GM12875 (cell line): ENCODE data around the gene NUP133.
"Not testable (repeated sequence)": the region's sequence is repeated elsewhere in the genome, so short reads cannot be mapped to it uniquely, and the experiment has no call there.

Source experiments
- H3K4me3 ChIP-seq: one replicate; pipeline ENCODE4 v1.5.1; 2011; ENCODE audit warnings: low read depth, low read length, control low read depth
- TF ChIP-seq, protein P1 (sequence below): IDR thresholded peaks from 2 replicates; pipeline ENCODE4 v1.5.1; 2011; ENCODE audit warnings: low read depth, mild to moderate bottlenecking, control low read depth, inconsistent platforms, low read length, moderate library complexity, borderline replicate concordance; ENCODE audit not compliant: insufficient read depth

NUP133 gene

DNA sequence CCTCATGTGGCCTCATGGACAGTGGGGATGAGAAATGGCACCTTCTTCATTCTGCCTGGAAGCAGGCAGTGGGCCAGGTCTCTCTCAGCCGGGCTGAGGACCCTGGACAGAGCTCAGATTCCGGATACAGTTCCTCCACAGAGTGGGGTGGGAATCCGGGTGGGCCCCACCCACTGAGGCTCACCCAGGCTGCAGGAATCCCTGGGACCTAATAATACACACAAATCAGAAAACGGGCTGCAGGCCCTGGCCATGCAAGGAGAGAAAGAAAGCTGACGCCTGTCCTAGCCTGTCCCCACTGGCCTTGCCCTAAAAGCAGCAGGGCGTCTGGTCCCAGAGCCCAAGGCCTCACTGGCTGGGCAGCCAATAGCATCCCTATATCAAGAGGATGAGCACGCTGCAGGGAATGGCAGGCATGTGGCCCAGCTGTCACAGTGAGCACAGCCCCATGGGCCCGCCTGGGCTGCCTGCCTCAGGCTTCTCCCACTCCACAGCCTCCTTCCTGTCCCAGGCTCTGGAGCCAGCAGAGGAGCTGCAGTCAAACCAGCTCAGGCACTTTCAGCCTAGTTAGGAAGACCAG, 99.6 kb downstream of the NUP133 start:
- H3K4me3 ChIP-seq: no peak overlapping the region
- TF ChIP-seq, protein P1, sequence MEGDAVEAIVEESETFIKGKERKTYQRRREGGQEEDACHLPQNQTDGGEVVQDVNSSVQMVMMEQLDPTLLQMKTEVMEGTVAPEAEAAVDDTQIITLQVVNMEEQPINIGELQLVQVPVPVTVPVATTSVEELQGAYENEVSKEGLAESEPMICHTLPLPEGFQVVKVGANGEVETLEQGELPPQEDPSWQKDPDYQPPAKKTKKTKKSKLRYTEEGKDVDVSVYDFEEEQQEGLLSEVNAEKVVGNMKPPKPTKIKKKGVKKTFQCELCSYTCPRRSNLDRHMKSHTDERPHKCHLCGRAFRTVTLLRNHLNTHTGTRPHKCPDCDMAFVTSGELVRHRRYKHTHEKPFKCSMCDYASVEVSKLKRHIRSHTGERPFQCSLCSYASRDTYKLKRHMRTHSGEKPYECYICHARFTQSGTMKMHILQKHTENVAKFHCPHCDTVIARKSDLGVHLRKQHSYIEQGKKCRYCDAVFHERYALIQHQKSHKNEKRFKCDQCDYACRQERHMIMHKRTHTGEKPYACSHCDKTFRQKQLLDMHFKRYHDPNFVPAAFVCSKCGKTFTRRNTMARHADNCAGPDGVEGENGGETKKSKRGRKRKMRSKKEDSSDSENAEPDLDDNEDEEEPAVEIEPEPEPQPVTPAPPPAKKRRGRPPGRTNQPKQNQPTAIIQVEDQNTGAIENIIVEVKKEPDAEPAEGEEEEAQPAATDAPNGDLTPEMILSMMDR: no peak

DNA sequence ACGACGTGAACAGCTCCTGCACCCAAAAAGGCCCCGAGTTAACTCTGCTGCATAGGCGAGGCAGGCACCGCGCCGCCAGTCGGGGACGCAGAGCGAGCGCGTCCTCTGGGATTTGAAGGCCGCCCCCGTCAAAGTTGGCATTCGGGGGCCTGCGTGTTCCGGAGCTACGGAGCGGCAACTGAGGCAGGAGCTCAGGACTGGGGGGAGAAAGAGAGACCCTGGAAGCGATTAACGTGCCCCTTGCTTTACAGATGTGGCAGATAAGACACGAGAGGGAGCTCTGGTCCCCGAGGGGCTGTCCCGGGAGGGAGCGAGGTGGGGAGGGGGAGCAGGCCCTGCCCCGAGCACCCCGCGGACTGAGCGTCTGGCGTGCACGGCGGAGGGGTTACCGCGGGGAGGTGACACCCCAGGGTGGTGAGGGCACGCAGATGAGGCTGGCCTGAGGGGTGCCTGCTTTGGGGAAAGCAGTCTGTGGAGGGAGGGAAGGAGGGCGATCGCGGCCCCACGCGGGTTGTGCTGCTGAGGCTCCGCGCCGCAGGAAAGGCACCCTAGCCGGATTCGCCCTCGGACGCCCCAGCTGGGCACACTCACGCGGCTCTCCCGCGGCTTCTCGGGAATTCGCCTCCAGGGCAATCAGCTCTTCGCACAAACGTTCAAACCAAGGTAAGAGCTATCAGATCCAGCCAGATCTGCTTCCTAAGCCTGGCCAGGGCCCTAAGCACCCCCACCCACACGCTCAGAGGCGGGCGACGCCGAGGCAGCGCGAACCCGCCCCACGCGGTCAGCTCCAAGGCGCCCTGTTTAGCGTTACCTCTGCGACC, 100.7 kb downstream of the NUP133 start:
- no peak overlapping the region for H3K4me3 ChIP-seq
- TF ChIP-seq, protein P1: no peak

DNA sequence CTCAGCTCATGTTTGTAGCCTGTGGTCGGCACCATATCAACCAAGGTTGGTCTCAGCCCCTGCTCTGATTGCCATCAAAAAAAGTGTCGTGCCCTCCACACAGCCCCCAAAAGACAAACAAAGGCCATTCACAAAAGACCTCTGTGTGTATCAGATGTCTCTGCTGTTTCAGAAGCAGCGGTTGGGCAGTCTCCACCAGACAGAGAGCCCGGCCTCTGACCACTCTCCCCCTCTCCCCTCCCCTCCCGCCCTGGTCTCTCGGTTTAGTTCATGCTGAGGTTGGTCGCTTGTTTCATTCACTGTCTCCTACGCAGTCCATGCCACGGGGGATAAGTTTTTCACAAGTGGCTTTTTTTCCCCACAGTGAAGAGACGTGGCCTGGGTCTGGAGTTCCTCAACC, 101.3 kb downstream of the NUP133 start:
- H3K4me3 ChIP-seq: no peak overlapping the region
- TF ChIP-seq, protein P1: no peak

DNA sequence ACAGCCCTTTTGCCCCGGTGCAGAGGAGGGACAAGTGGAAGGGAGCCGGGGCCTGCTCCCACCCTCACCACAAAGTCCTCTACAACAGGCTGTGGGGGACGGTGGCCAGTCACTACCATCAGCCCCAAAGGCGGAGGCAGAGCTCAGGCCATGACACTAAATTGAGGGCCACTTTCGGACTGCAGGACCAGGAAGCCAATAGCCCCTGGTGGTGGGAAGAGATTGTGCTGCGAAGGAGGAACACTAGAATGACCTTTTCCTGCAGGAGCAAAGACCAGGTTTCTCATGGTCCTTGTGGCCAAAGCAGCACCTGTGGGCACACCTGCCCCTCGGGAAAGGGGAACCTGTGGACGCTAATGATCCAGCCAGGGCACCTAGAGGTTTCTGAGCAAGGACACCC, 104.6 kb downstream of the NUP133 start:
- TF ChIP-seq, protein P1: 0 out of 2 replicates have a peak, but pooled peaks have one; percentile 13
- H3K4me3 ChIP-seq: no peak overlapping the region

DNA sequence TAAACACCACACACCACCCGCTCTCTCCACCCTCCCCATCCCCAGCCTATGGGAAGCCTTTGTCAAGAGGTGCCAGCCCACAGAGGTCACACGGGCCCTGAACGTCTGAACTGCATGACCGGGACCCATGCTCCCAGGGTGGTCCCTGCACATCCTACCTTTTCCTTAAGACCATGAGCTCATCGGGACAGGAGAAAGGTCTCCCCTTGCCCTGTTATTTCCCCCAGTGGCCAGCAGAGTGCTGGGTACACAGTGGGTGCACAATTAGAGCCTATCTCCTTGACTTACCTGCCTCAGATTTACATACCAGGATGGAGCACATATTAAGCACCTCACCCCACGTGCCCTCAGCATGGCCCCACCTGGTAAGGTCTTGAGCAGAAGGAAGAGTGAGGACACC, 105.1 kb downstream of the NUP133 start:
- TF ChIP-seq, protein P1: peak; percentile 13; the same call in 1 of the 2 replicates
- no peak overlapping the region for H3K4me3 ChIP-seq

DNA sequence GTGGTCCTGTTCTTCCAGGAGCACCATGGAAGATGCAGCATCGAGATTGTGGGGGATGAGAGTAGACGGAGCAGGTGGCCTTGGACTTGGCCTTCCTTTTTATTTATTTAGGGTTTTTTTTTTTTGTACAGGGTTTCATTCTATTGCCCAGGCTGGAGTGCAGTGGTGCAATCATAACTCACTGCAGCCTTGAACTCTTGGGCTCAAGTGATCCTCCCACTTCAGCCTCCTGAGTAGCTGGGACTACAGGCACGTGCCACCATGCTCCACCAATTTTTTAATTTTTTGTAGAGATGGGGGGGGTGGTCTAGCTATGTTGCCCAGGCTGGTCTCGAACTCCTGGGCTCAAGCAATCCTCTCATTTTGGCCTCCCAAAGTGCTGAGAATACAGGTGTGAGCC, 105.8 kb downstream of the NUP133 start:
- H3K4me3 ChIP-seq: not testable (repeated sequence)

DNA sequence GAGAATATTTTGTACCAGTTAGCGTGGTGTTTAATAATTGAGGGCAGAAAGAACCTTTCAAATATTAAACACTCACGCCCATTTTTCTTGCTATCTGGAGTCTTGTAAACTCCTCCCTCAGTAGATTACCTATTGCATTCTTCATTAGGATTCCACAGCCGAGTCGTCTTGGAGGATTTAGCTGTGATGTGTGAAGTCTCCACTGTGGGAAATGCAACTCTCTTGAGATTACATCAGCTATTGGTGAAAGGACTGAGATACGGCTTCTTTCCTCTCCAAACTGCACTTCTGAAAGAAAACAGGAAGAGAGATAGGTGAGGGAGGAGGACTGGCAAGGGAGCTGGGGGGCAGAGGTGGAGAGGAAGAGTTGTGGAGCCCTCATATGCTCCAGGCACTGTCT, 110.4 kb downstream of the NUP133 start:
- TF ChIP-seq, protein P1: no peak
- no peak overlapping the region for H3K4me3 ChIP-seq
